ENCODE results near the gene MICAL3. TPM values are rescaled to one million over a fixed set of nuclear protein-coding genes. Genes with fewer than 3 reads are reported as not detected.

MICAL3 gene
- polyA plus RNA-seq, 1 of the 3 experiments (the other 2 are of a cell fraction): 83.1 TPM

- 75% methylated on average over 9 of the region's 10 CpGs for WGBS (ENCODE audit: low lambda C conversion rate)
- peaks cover 38% of the 10 kb centered on the region for H3K79me2 ChIP-seq (ENCODE audit: insufficient read depth)
- peak; percentile 49 for DNase-seq
- H3K4me1 ChIP-seq (ENCODE audit: control insufficient read depth in 1 of 2, insufficient read depth in 2 of 2, low read depth in 1 of 2, low read length in 1 of 2): peaks cover 0 to 20% of the 10 kb centered on the region in 2 experiments; a peak in 1 of 4 replicates
- H2AFZ ChIP-seq (ENCODE audit: low read depth): no peak overlapping the region
- H3K27ac ChIP-seq (ENCODE audit: low read depth in 2 of 2, low read length in 1 of 2): peak overlapping the region in 1 of 2 experiments; percentile 24; a peak in 1 of 4 replicates
- no peaks in the 10 kb centered on the region for H3K9me3 ChIP-seq
- no peaks in the 10 kb centered on the region for H3F3A ChIP-seq (replicated peaks; ENCODE audit: insufficient read depth)
- H3K27me3 ChIP-seq (ENCODE audit: insufficient read depth): no peaks in the 10 kb centered on the region
- H3K4me2 ChIP-seq: no peak overlapping the region
- no peaks in the 10 kb centered on the region for H3K9me2 ChIP-seq
- H3K36me3 ChIP-seq (replicated peaks in 1 of 2; ENCODE audit: control insufficient read depth in 1 of 2, insufficient read depth in 2 of 2, low read length in 1 of 2): peaks cover 19 to 64% of the 10 kb centered on the region in 2 experiments
- ChIA-PET CTCF (interaction anchor here (0.8 to 6.3 kb wide), 11 partner anchors 12 to 348 kb away, joined by 3 to 37 read pairs (median 3); partner anchors contain the start of genes MICAL3 and PEX26), POLR2A (interaction anchor here (0.9 to 1.2 kb wide), 3 partner anchors 98 to 172 kb away, joined by 3 read pairs; no protein-coding TSS in a partner anchor)
- no peak overlapping the region for H3K9ac ChIP-seq
- no peak overlapping the region for H3K4me3 ChIP-seq (ENCODE audit: low read depth in 2 of 2, low read length in 1 of 2)
- TF ChIP-seq ZBTB33 (IDR thresholded peaks at IDR 0.05; ENCODE audit: borderline replicate concordance, low read depth): no peak
- no peak for TF ChIP-seq JUND (IDR thresholded peaks at IDR 0.05)
- TF ChIP-seq RAD21 (IDR thresholded peaks at IDR 0.05; ENCODE audit: low read length): peak; percentile 38; the same call in 1 of the 2 replicates
- H4K20me1 ChIP-seq (ENCODE audit: insufficient read depth): peaks cover 8% of the 10 kb centered on the region; the same call in 1 of the 2 replicates
Measured at GRCh38 chr22:17903564-17904295, 120.6 kb downstream of the MICAL3 start.

GRCh38 chr22:17902960-17903359, 121.4 kb downstream of the MICAL3 start:
- Histone ChIP-seq H3K79me2 (ENCODE audit: insufficient read depth) (peaks cover 30% of the 10 kb centered on the region; the same call in 1 of the 2 replicates), H3K4me2 (no peak overlapping the region), H3K27me3 (ENCODE audit: insufficient read depth) (no peaks in the 10 kb centered on the region), H3F3A (replicated peaks; ENCODE audit: insufficient read depth) (no peaks in the 10 kb centered on the region), H3K36me3 (replicated peaks in 1 of 2; ENCODE audit: control insufficient read depth in 1 of 2, insufficient read depth in 2 of 2, low read length in 1 of 2) (peaks cover 19 to 71% of the 10 kb centered on the region in 2 experiments), H3K9ac (no peak overlapping the region), H4K20me1 (ENCODE audit: insufficient read depth) (peaks cover 8% of the 10 kb centered on the region; the same call in 1 of the 2 replicates), H3K9me2 (no peaks in the 10 kb centered on the region), H3K4me1 (ENCODE audit: control insufficient read depth in 1 of 2, insufficient read depth in 2 of 2, low read depth in 1 of 2, low read length in 1 of 2) (peaks cover 0 to 20% of the 10 kb centered on the region in 2 experiments; a peak in 1 of 4 replicates), H3K9me3 (no peaks in the 10 kb centered on the region), H3K4me3 (ENCODE audit: low read depth in 2 of 2, low read length in 1 of 2) (no peak overlapping the region), H3K27ac (ENCODE audit: low read depth in 2 of 2, low read length in 1 of 2) (no peak overlapping the region), H2AFZ (ENCODE audit: low read depth) (no peak overlapping the region)
- DNase-seq: no peak
- TF ChIP-seq TEAD4 (IDR thresholded peaks at IDR 0.05; ENCODE audit: borderline replicate concordance, insufficient read depth) (no peak), MEF2A (IDR thresholded peaks at IDR 0.05; ENCODE audit: borderline replicate concordance, low read depth) (no peak), USF2 (IDR thresholded peaks at IDR 0.05; ENCODE audit: borderline replicate concordance, low read depth, low read length) (no peak), NFIC (IDR thresholded peaks at IDR 0.05; ENCODE audit: borderline replicate concordance) (no peak), GATA2 (CRISPR knock-in tag; IDR thresholded peaks at IDR 0.05) (no peak), JUND (IDR thresholded peaks at IDR 0.05) (no peak), FOSL2 (IDR thresholded peaks at IDR 0.05; ENCODE audit: borderline replicate concordance, low read depth) (no peak), IRF3 (IDR thresholded peaks at IDR 0.05; ENCODE audit: low read depth, low read length) (no peak), CHD2 (IDR thresholded peaks at IDR 0.05; ENCODE audit: low read length, partially characterized antibody) (no peak)
- 93% methylated on average over 8 of the region's 8 CpGs for WGBS (ENCODE audit: low lambda C conversion rate)
- CTCF ChIA-PET: interaction anchor here (1.1 to 6.3 kb wide), 8 partner anchors 8 to 173 kb away, joined by 3 to 37 read pairs (median 8); partner anchors contain the start of genes MICAL3 and PEX26
- POLR2A ChIA-PET: interaction anchor here (1.2 kb wide), 2 partner anchors 99 to 172 kb away, joined by 3 read pairs; no protein-coding TSS in a partner anchor
